Activated B cell treated with CpG ODN at 0.5 μM for 24 hours (primary cell): ENCODE results near the gene CTSF. TPM values are rescaled to one million over a fixed set of nuclear protein-coding genes. Genes with fewer than 3 reads are reported as not detected.
"Not testable (repeated sequence)": the region's sequence is repeated elsewhere in the genome, so short reads cannot be mapped to it uniquely, and the experiment has no call there.

Source experiments
- ATAC-seq: fragments of 200-7000 bp; cut with Tn5 transposase; one replicate; pipeline ENCODE4 v1.10.0; 2021; ENCODE audit warnings: low read depth, mild to moderate bottlenecking, moderate library complexity
- CTCF ChIA-PET: fragments of 350-600 bp; sonication (Branson Sonifier 250); formaldehyde crosslinking; loops from one replicate; lab custom pipeline; 2021; ENCODE audit warnings: antibody characterized with exemption; lab: Charles Lee
- POLR2A ChIA-PET: fragments of 350-600 bp; sonication (Branson Sonifier 250); formaldehyde crosslinking; loops from one replicate; lab custom pipeline; 2021; ENCODE audit warnings: antibody characterized with exemption; lab: Charles Lee
- DNase-seq: peaks from one replicate; pipeline ENCODE4 v3.0.0; 2022
- H3K27ac Mint-ChIP-seq: one replicate; pipeline ENCODE4 v1.8.0; 2020; ENCODE audit warnings: mixed read lengths
- H3K27me3 Mint-ChIP-seq: one replicate; pipeline ENCODE4 v1.8.0; 2021; ENCODE audit warnings: mixed read lengths
- H3K36me3 Mint-ChIP-seq: one replicate; pipeline ENCODE4 v1.8.0; 2021; ENCODE audit warnings: low read depth, mixed read lengths
- H3K4me1 Mint-ChIP-seq: one replicate; pipeline ENCODE4 v1.8.0; 2021; ENCODE audit warnings: mixed read lengths
- H3K4me3 Mint-ChIP-seq: one replicate; pipeline ENCODE4 v1.8.0; 2020; ENCODE audit warnings: mild to moderate bottlenecking, mixed read lengths
- H3K9me3 Mint-ChIP-seq: one replicate; pipeline ENCODE4 v1.8.0; 2020; ENCODE audit warnings: mixed read lengths
- CTCF ChIP-seq: fragments of 200-600 bp; IDR thresholded peaks from one replicate; pipeline ENCODE4 v1.8.0; 2022; ENCODE audit warnings: antibody characterized with exemption, mild to moderate bottlenecking
- intact Hi-C: fragments of 100-400 bp; cut with micrococcal nuclease; formaldehyde crosslinking; loops from one replicate; pipeline ENCODE4 v1.15.1; 2024
- total RNA-seq: library from RNA; stranded (reverse); gene quantifications from 2 replicates; pipeline ENCODE4 v1.2.3, GENCODE V29; 2022

CTSF gene
- total RNA-seq, 1 donor from 2014 or later = 3.6 TPM

- intact Hi-C loops = loop anchor here (10.0 kb wide), 1 partner anchor 502 kb away; the partner anchor contains the start of gene KDM2A
- Mint-ChIP-seq H3K9me3 (no peaks in the 10 kb centered on the region), H3K36me3 (peaks cover 12% of the 10 kb centered on the region), H3K27ac (peak overlapping the region; percentile 88), H3K4me3 (no peak overlapping the region), H3K27me3 (no peaks in the 10 kb centered on the region), H3K4me1 (peaks cover 58% of the 10 kb centered on the region)
- no peak for ATAC-seq
- no peak for DNase-seq
- POLR2A ChIA-PET = interaction anchor here (0.7 to 4.0 kb wide), 3 partner anchors 10 to 129 kb away, joined by 3 to 47 read pairs (median 3); partner anchors contain the start of gene RBM4B
- CTCF ChIA-PET = no interaction called here
- TF ChIP-seq CTCF = no peak
These were observed 44.1 kb upstream of the CTSF start for GRCh38 chr11:66612458-66612857.

- peaks cover 47% of the 10 kb centered on the region for H3K4me1 Mint-ChIP-seq
- H3K9me3 Mint-ChIP-seq = no peaks in the 10 kb centered on the region
- peaks cover 19% of the 10 kb centered on the region for H3K36me3 Mint-ChIP-seq
- ChIA-PET CTCF (interaction anchor here (1.2 to 3.3 kb wide), 2 partner anchors 28 to 68 kb away, joined by 4 to 9 read pairs; partner anchors contain the start of genes RBM4 and RBM4B), POLR2A (interaction anchor here (0.7 to 5.0 kb wide), 4 partner anchors 9 to 68 kb away, joined by 3 to 73 read pairs (median 28); partner anchors contain the start of genes CCDC87, CCS, RBM4 and RBM4B)
- intact Hi-C loops = loop anchor here (10.0 kb wide), 1 partner anchor 505 kb away; the partner anchor contains the start of gene KDM2A
- TF ChIP-seq CTCF = no peak
- DNase-seq (no peak), ATAC-seq (no peak)
- peak overlapping the region; percentile 86 for H3K27ac Mint-ChIP-seq
- H3K27me3 Mint-ChIP-seq = no peaks in the 10 kb centered on the region
- H3K4me3 Mint-ChIP-seq = no peak overlapping the region
These were observed 41.6 kb upstream of the CTSF start for GRCh38 chr11:66609721-66610617.

GRCh38 chr11:66607126-66607834, 38.9 kb upstream of the CTSF start:
- no peaks in the 10 kb centered on the region for H3K27me3 Mint-ChIP-seq
- ATAC-seq = no peak
- ChIA-PET POLR2A (interaction anchor here (0.5 to 5.4 kb wide), 10 partner anchors 10 to 221 kb away, joined by 3 to 73 read pairs (median 5); partner anchors contain the start of genes CCDC87, RBM14, RBM4 and ZDHHC24), CTCF (interaction anchor here (1.7 to 1.9 kb wide), 2 partner anchors 32 to 70 kb away, joined by 4 to 5 read pairs; partner anchors contain the start of genes RBM4 and RBM4B)
- peaks cover 34% of the 10 kb centered on the region for H3K36me3 Mint-ChIP-seq
- peak overlapping the region; percentile 80 for H3K27ac Mint-ChIP-seq
- no peak for DNase-seq
- no peak overlapping the region for H3K4me3 Mint-ChIP-seq
- no peaks in the 10 kb centered on the region for H3K9me3 Mint-ChIP-seq
- H3K4me1 Mint-ChIP-seq = peaks cover 42% of the 10 kb centered on the region
- intact Hi-C loops = no loop called here
- TF ChIP-seq CTCF = no peak

- intact Hi-C loops, DNase-seq, H3K9me3 Mint-ChIP-seq, H3K27me3 Mint-ChIP-seq, H3K4me3 Mint-ChIP-seq, ATAC-seq: not testable (repeated sequence)
- Mint-ChIP-seq H3K27ac (peak overlapping the region; percentile 18), H3K4me1 (peaks cover 39% of the 10 kb centered on the region), H3K36me3 (peaks cover 37% of the 10 kb centered on the region)
- ChIA-PET POLR2A (interaction anchor here (0.5 to 5.4 kb wide), 8 partner anchors 10 to 71 kb away, joined by 3 to 71 read pairs (median 4); partner anchors contain the start of genes CCDC87, RBM14, RBM4B and ZDHHC24), CTCF (interaction anchor here (1.7 to 1.9 kb wide), 2 partner anchors 32 to 71 kb away, joined by 4 to 5 read pairs; partner anchors contain the start of genes RBM4 and RBM4B)
These were observed 38.2 kb upstream of the CTSF start for GRCh38 chr11:66606608-66607007.

GRCh38 chr11:66604155-66604554, 35.7 kb upstream of the CTSF start:
- Mint-ChIP-seq H3K36me3 (peaks cover 45% of the 10 kb centered on the region), H3K27me3 (no peaks in the 10 kb centered on the region), H3K9me3 (no peaks in the 10 kb centered on the region), H3K4me1 (peaks cover 34% of the 10 kb centered on the region), H3K4me3 (no peak overlapping the region), H3K27ac (no peak overlapping the region)
- intact Hi-C loops = no loop called here
- POLR2A ChIA-PET = interaction anchor here (5.4 kb wide), 1 partner anchor 13 kb away, joined by 71 read pairs; the partner anchor contains the start of gene RBM14
- no peak for ATAC-seq
- CTCF ChIA-PET = no interaction called here
- no peak for DNase-seq
- TF ChIP-seq CTCF = no peak
